GM11168 (cell line): ENCODE data around the gene TM4SF5.

Source experiments
- in situ Hi-C: fragments of 300-500 bp; cut with MboI; formaldehyde crosslinking; loops from one replicate; pipeline ENCODE4 v1.12.0; 2022; ENCODE audit warnings: low sequenced_read_pairs; ENCODE audit not compliant: unreplicated experiment

Gene TM4SF5

GRCh38 chr17:4744999-4745969 is 26.4 kb upstream of the TM4SF5 start:
- in situ Hi-C loops: no loop called here

- in situ Hi-C loops: no loop called here
Measured at GRCh38 chr17:4747847-4748246, 23.8 kb upstream of the TM4SF5 start.

GRCh38 chr17:4748686-4749085 is 23.0 kb upstream of the TM4SF5 start:
- in situ Hi-C loops: no loop called here

GRCh38 chr17:4750606-4751005 is 21.1 kb upstream of the TM4SF5 start:
- in situ Hi-C loops: no loop called here

GRCh38 chr17:4751932-4752331 is 19.8 kb upstream of the TM4SF5 start:
- in situ Hi-C loops: no loop called here

GRCh38 chr17:4753392-4753791 is 18.3 kb upstream of the TM4SF5 start:
- in situ Hi-C loops: no loop called here

- in situ Hi-C loops: no loop called here
Measured at GRCh38 chr17:4759776-4760236, 11.9 kb upstream of the TM4SF5 start.

- in situ Hi-C loops: no loop called here
Measured at GRCh38 chr17:4764595-4764994, 7.1 kb upstream of the TM4SF5 start.

GRCh38 chr17:4766201-4766600 is 5.5 kb upstream of the TM4SF5 start:
- in situ Hi-C loops: no loop called here

GRCh38 chr17:4766723-4767122 is 5.0 kb upstream of the TM4SF5 start:
- in situ Hi-C loops: no loop called here

- in situ Hi-C loops: no loop called here
Measured at GRCh38 chr17:4768298-4768697, 3.4 kb upstream of the TM4SF5 start.

GRCh38 chr17:4769628-4770027 is 2.1 kb upstream of the TM4SF5 start:
- in situ Hi-C loops: no loop called here

GRCh38 chr17:4772235-4772613 is 538 bp downstream of the TM4SF5 start:
- in situ Hi-C loops: no loop called here

- in situ Hi-C loops: no loop called here
Measured at GRCh38 chr17:4777969-4778760, 6.5 kb downstream of the TM4SF5 start.

GRCh38 chr17:4780325-4780955 is 8.8 kb downstream of the TM4SF5 start:
- in situ Hi-C loops: no loop called here

- in situ Hi-C loops: no loop called here
Measured at GRCh38 chr17:4782652-4783051, 11.0 kb downstream of the TM4SF5 start.

GRCh38 chr17:4785311-4786105 is 13.8 kb downstream of the TM4SF5 start:
- in situ Hi-C loops: no loop called here

- in situ Hi-C loops: no loop called here
Measured at GRCh38 chr17:4786106-4786511, 14.4 kb downstream of the TM4SF5 start, which contains the start of gene VMO1. Gene VMO1, minus strand, starts transcription at chr17:4786364. Its CDS starts 12 bp downstream, at chr17:4786352.

- in situ Hi-C loops: no loop called here
Measured at GRCh38 chr17:4786516-4786915, 14.8 kb downstream of the TM4SF5 start.
